Measurements from ENCODE around the gene AFP. TPM values are rescaled to one million over a fixed set of nuclear protein-coding genes. Genes with fewer than 3 reads are reported as not detected.

AFP gene
- total RNA-seq, 1 donor from 2014 or later = not detected

GRCh38 chr4:73468170-73468569 lies 32.1 kb downstream of the AFP start:
- DNase-seq = no peak
- Histone ChIP-seq H3K4me1 (no peaks in the 10 kb centered on the region), H3K36me3 (no peaks in the 10 kb centered on the region), H3K27ac (replicated peaks) (no peak overlapping the region), H3K4me3 (no peak overlapping the region), H3K9me3 (replicated peaks) (peaks cover 31% of the 10 kb centered on the region), H3K27me3 (ENCODE audit: low read depth) (no peaks in the 10 kb centered on the region)
- intact Hi-C loops (cut with micrococcal nuclease) = no loop called here
- no peak for TF ChIP-seq CTCF (IDR thresholded peaks at IDR 0.05; ENCODE audit: borderline replicate concordance)

GRCh38 chr4:73470728-73471127 lies 34.7 kb downstream of the AFP start:
- H3K4me3 ChIP-seq = no peak overlapping the region
- no peaks in the 10 kb centered on the region for H3K36me3 ChIP-seq
- H3K27me3 ChIP-seq (ENCODE audit: low read depth) = no peaks in the 10 kb centered on the region
- no peak for DNase-seq
- no peak for TF ChIP-seq CTCF (IDR thresholded peaks at IDR 0.05; ENCODE audit: borderline replicate concordance)
- no peak overlapping the region for H3K27ac ChIP-seq (replicated peaks)
- no peaks in the 10 kb centered on the region for H3K4me1 ChIP-seq
- H3K9me3 ChIP-seq (replicated peaks) = peaks cover 48% of the 10 kb centered on the region
- intact Hi-C loops (cut with micrococcal nuclease) = no loop called here

GRCh38 chr4:73477176-73477575 lies 41.2 kb downstream of the AFP start:
- H3K36me3 ChIP-seq = no peaks in the 10 kb centered on the region
- peaks cover 4% of the 10 kb centered on the region for H3K27me3 ChIP-seq (ENCODE audit: low read depth)
- no peak overlapping the region for H3K4me3 ChIP-seq
- no peak for TF ChIP-seq CTCF (IDR thresholded peaks at IDR 0.05; ENCODE audit: borderline replicate concordance)
- H3K9me3 ChIP-seq (replicated peaks) = peaks cover 28% of the 10 kb centered on the region
- H3K27ac ChIP-seq (replicated peaks) = no peak overlapping the region
- intact Hi-C loops (cut with micrococcal nuclease) = no loop called here
- DNase-seq = no peak
- no peaks in the 10 kb centered on the region for H3K4me1 ChIP-seq

- intact Hi-C loops (cut with micrococcal nuclease) = no loop called here
- TF ChIP-seq CTCF (IDR thresholded peaks at IDR 0.05; ENCODE audit: borderline replicate concordance) = no peak
- peaks cover 4% of the 10 kb centered on the region for H3K27me3 ChIP-seq (ENCODE audit: low read depth)
- H3K27ac ChIP-seq (replicated peaks) = no peak overlapping the region
- no peak for DNase-seq
- H3K9me3 ChIP-seq (replicated peaks) = peaks cover 10% of the 10 kb centered on the region
- H3K36me3 ChIP-seq = no peaks in the 10 kb centered on the region
- no peak overlapping the region for H3K4me3 ChIP-seq
- H3K4me1 ChIP-seq = no peaks in the 10 kb centered on the region
Measured at GRCh38 chr4:73479323-73479722, 43.3 kb downstream of the AFP start.

- H3K4me1 ChIP-seq = no peaks in the 10 kb centered on the region
- no peaks in the 10 kb centered on the region for H3K9me3 ChIP-seq (replicated peaks)
- peaks cover 4% of the 10 kb centered on the region for H3K27me3 ChIP-seq (ENCODE audit: low read depth)
- no peak within 1 kb of the TSS for H3K4me3 ChIP-seq
- H3K27ac ChIP-seq (replicated peaks) = no peak within 1 kb of the TSS
- intact Hi-C loops (cut with micrococcal nuclease) = no loop called here
- H3K36me3 ChIP-seq = no peaks in the 10 kb centered on the region
- TF ChIP-seq CTCF (IDR thresholded peaks at IDR 0.05; ENCODE audit: borderline replicate concordance) = no peak
- DNase-seq = no peak
Measured at GRCh38 chr4:73481358-73481757, 45.3 kb downstream of the AFP start, which contains the start of gene AFM. AFM (plus strand) TSS chr4:73481745; CDS start chr4:73481776, 31 bp downstream.

- no peak for DNase-seq
- no peaks in the 10 kb centered on the region for H3K4me1 ChIP-seq
- no peak overlapping the region for H3K27ac ChIP-seq (replicated peaks)
- intact Hi-C loops (cut with micrococcal nuclease) = no loop called here
- no peaks in the 10 kb centered on the region for H3K9me3 ChIP-seq (replicated peaks)
- H3K36me3 ChIP-seq = no peaks in the 10 kb centered on the region
- TF ChIP-seq CTCF (IDR thresholded peaks at IDR 0.05; ENCODE audit: borderline replicate concordance) = no peak
- no peak overlapping the region for H3K4me3 ChIP-seq
- H3K27me3 ChIP-seq (ENCODE audit: low read depth) = no peaks in the 10 kb centered on the region
Measured at GRCh38 chr4:73485085-73485484, 49.1 kb downstream of the AFP start.

Data from left ventricle myocardium inferior (tissue), 1 donor.